Osteoblast (primary cell): ENCODE data around the gene PTH2. TPM values are rescaled to one million over a fixed set of nuclear protein-coding genes. Genes with fewer than 3 reads are reported as not detected.

Source experiments
- DNase-seq: peaks from one replicate; pipeline ENCODE4 v3.0.0; 2011; ENCODE audit warnings: low spot score, mixed read lengths; ENCODE audit not compliant: insufficient read length; ENCODE audit errors: missing footprints
- H2AFZ ChIP-seq: 2 replicates; pipeline ENCODE4 v1.6.0; 2011; ENCODE audit warnings: mild to moderate bottlenecking, low read length
- H3K27ac ChIP-seq: 2 replicates; pipeline ENCODE4 v1.5.1; 2011; ENCODE audit warnings: mild to moderate bottlenecking, low read depth, low read length, moderate library complexity
- H3K27me3 ChIP-seq: 2 replicates; pipeline ENCODE4 v1.6.0; 2012; ENCODE audit warnings: mild to moderate bottlenecking, control low read depth, inconsistent platforms, low read length, moderate library complexity; ENCODE audit not compliant: insufficient read depth
- H3K36me3 ChIP-seq: 2 replicates; pipeline ENCODE4 v1.5.1; 2011; ENCODE audit warnings: mild to moderate bottlenecking, low read length, control low read depth, moderate library complexity; ENCODE audit not compliant: insufficient read depth
- H3K4me1 ChIP-seq: 2 replicates; pipeline ENCODE4 v1.5.1; 2011; ENCODE audit warnings: mild to moderate bottlenecking, low read length, control low read depth, moderate library complexity; ENCODE audit not compliant: insufficient read depth
- H3K4me2 ChIP-seq: 2 replicates; pipeline ENCODE4 v1.6.0; 2011; ENCODE audit warnings: mild to moderate bottlenecking, low read length; ENCODE audit not compliant: insufficient read depth
- H3K4me3 ChIP-seq: fragments of 200-600 bp; sonication (generic); 3 replicates; pipeline ENCODE4 v1.5.1; 2012; ENCODE audit warnings: mild to moderate bottlenecking, low read length, inconsistent platforms; ENCODE audit not compliant: insufficient read depth
- H3K79me2 ChIP-seq: 2 replicates; pipeline ENCODE4 v1.6.0; 2012; ENCODE audit warnings: mild to moderate bottlenecking, low read length, control low read depth, inconsistent platforms; ENCODE audit not compliant: insufficient read depth
- H3K9me3 ChIP-seq: 2 replicates; pipeline ENCODE4 v1.5.1; 2011; ENCODE audit warnings: low read depth, low read length, control low read depth
- H4K20me1 ChIP-seq: 2 replicates; pipeline ENCODE4 v1.6.0; 2012; ENCODE audit warnings: mild to moderate bottlenecking, low read length, control low read depth; ENCODE audit not compliant: insufficient read depth
- CTCF ChIP-seq: IDR thresholded peaks from 2 replicates; pipeline ENCODE4 v1.5.1; 2011; ENCODE audit warnings: mild to moderate bottlenecking, low read depth, low read length, moderate library complexity; ENCODE audit errors: extremely low read depth
- total RNA-seq: library from RNA; depleted of rRNA; stranded (reverse); fragments of >200 nt; gene quantifications from 2 replicates; pipeline ENCODE4 v1.2.3, GENCODE V29; 2012

Gene PTH2
- total RNA-seq, 1 donor, result not detected

- H3K79me2 ChIP-seq, result no peaks in the 10 kb centered on the region
- H3K4me1 ChIP-seq, result no peaks in the 10 kb centered on the region
- TF ChIP-seq CTCF, result no peak
These were observed 27.4 kb downstream of the PTH2 start for GRCh38 chr19:49395581-49396407.

GRCh38 chr19:49393881-49394280 is 29.4 kb downstream of the PTH2 start:
- Histone ChIP-seq H3K4me3 (no peak overlapping the region), H3K79me2 (no peaks in the 10 kb centered on the region), H3K4me2 (no peak overlapping the region), H2AFZ (no peak overlapping the region), H3K4me1 (no peaks in the 10 kb centered on the region), H3K36me3 (no peaks in the 10 kb centered on the region), H3K27ac (no peak overlapping the region), H4K20me1 (no peaks in the 10 kb centered on the region), H3K27me3 (no peaks in the 10 kb centered on the region), H3K9me3 (no peaks in the 10 kb centered on the region)
- no peak for DNase-seq
- no peak for TF ChIP-seq CTCF

More at GRCh38 chr19:49395581-49396407, 27.4 kb downstream of the PTH2 start:
- Histone ChIP-seq H3K36me3 (no peaks in the 10 kb centered on the region), H3K27me3 (peaks cover under 1% of the 10 kb centered on the region), H4K20me1 (no peaks in the 10 kb centered on the region), H3K4me3 (no peak overlapping the region), H3K9me3 (no peaks in the 10 kb centered on the region), H3K4me2 (no peak overlapping the region), H3K27ac (no peak overlapping the region), H2AFZ (no peak overlapping the region)
- no peak for DNase-seq

DNA sequence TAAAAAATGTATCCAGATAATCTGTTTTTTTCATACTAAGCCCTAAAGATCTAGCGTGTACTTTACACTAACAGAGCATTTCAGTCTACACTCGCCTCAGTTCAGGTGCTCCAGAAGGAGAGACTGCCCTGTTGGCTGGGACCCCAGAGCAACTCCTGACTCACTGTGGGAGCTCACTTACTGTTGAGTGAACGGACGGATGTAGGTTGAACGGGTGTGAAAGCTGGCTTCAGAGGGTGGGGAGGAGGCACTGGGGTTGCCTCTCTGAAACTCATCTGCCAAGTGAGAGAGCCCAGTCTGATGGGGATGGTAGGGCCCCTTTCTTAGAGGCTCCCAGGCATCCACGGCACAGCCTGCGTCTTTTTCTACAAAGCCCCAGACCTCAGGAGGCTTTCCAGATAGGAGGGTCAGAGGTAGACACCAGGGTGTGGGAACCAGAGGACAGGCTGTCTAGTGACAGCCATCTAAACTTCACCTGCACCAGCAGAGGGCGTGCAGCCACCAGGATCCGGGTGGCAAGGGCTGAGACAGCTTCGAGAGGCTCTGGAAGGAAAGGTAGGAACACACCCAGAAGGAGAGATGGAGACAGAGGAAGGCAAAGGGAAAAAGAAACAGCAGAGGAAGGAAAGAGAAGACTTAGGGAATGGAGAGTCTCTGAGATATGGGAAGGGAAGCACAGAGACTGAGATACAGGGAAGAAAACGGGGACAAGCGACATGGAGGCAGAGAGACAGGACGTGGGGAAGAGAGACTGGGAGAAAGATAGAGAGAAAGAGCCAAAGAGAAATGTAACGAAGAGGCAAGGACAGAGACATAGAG is 31.5 kb downstream of the PTH2 start:
- TF ChIP-seq CTCF, result peak; percentile 82
- Histone ChIP-seq H3K27me3 (no peaks in the 10 kb centered on the region), H4K20me1 (no peaks in the 10 kb centered on the region), H3K36me3 (no peaks in the 10 kb centered on the region), H3K4me3 (no peak overlapping the region), H3K79me2 (no peaks in the 10 kb centered on the region), H2AFZ (no peak overlapping the region), H3K4me1 (no peaks in the 10 kb centered on the region), H3K4me2 (no peak overlapping the region), H3K9me3 (no peaks in the 10 kb centered on the region), H3K27ac (no peak overlapping the region)
- DNase-seq, result peak; percentile 93

GRCh38 chr19:49390929-49391359 is 32.3 kb downstream of the PTH2 start:
- Histone ChIP-seq H3K79me2 (no peaks in the 10 kb centered on the region), H3K27ac (no peak overlapping the region), H3K4me2 (no peak overlapping the region), H3K4me1 (no peaks in the 10 kb centered on the region), H4K20me1 (no peaks in the 10 kb centered on the region), H3K27me3 (no peaks in the 10 kb centered on the region), H3K36me3 (no peaks in the 10 kb centered on the region), H2AFZ (no peak overlapping the region), H3K4me3 (no peak overlapping the region), H3K9me3 (no peaks in the 10 kb centered on the region)
- peak; percentile 84 for DNase-seq
- TF ChIP-seq CTCF, result no peak
